GM23338 (cell line): ENCODE data around the gene SUGCT. TPM values are rescaled to one million over a fixed set of nuclear protein-coding genes. Genes with fewer than 3 reads are reported as not detected.

Source experiments
- ATAC-seq: fragments of 200-7000 bp; cut with Tn5 transposase; 3 replicates; pipeline ENCODE4 v1.9.1; 2020
- DNase-seq: peaks from one replicate; pipeline ENCODE4 v3.0.0-alpha.2; 2015; ENCODE audit warnings: low spot score
- H2AFZ ChIP-seq: fragments of 200-600 bp; sonication (generic); 2 replicates; pipeline ENCODE4 v1.8.0; 2016; ENCODE audit warnings: antibody characterized with exemption, mild to moderate bottlenecking, moderate library complexity
- H3F3A ChIP-seq: fragments of 200-600 bp; sonication (generic); replicated peaks from 2 replicates; pipeline ENCODE4 v1.8.0; 2017; ENCODE audit warnings: antibody characterized with exemption, mixed run types, low read depth
- H3K27ac ChIP-seq: fragments of 200-600 bp; sonication (generic); 2 replicates; pipeline ENCODE4 v1.6.1; 2016; ENCODE audit warnings: low read depth
- H3K27me3 ChIP-seq: fragments of 200-600 bp; sonication (generic); 2 replicates; pipeline ENCODE4 v1.8.0; 2016; ENCODE audit warnings: mild to moderate bottlenecking, mixed run types, moderate library complexity; ENCODE audit not compliant: insufficient read depth
- H3K36me3 ChIP-seq: fragments of 200-600 bp; sonication (generic); 2 replicates; pipeline ENCODE4 v1.8.0; 2016; ENCODE audit warnings: mild to moderate bottlenecking; ENCODE audit not compliant: insufficient read depth
- H3K4me1 ChIP-seq: fragments of 200-600 bp; sonication (generic); 2 replicates; pipeline ENCODE4 v1.8.0; 2016; ENCODE audit warnings: mild to moderate bottlenecking, moderate library complexity; ENCODE audit not compliant: insufficient read depth
- H3K4me2 ChIP-seq: fragments of 200-600 bp; sonication (generic); 2 replicates; pipeline ENCODE4 v1.7.1; 2017; ENCODE audit warnings: mixed run types
- H3K4me3 ChIP-seq: fragments of 200-600 bp; sonication (generic); 2 replicates; pipeline ENCODE4 v1.6.1; 2016; ENCODE audit warnings: mixed run types
- H3K79me2 ChIP-seq: fragments of 200-600 bp; sonication (generic); replicated peaks from 2 replicates; pipeline ENCODE4 v1.8.0; 2017; ENCODE audit warnings: mild to moderate bottlenecking; ENCODE audit not compliant: insufficient read depth
- H3K9me2 ChIP-seq: fragments of 200-600 bp; sonication (generic); 2 replicates; pipeline ENCODE4 v1.8.0; 2017; ENCODE audit not compliant: insufficient read depth
- H4K20me1 ChIP-seq: fragments of 200-600 bp; sonication (generic); replicated peaks from 2 replicates; pipeline ENCODE4 v1.8.0; 2017; ENCODE audit warnings: mild to moderate bottlenecking; ENCODE audit not compliant: insufficient read depth
- H3K27ac Mint-ChIP-seq: 2 replicates; pipeline ENCODE4 v1.8.0; 2020; ENCODE audit warnings: inconsistent platforms, mild to moderate bottlenecking, moderate library complexity, mixed read lengths
- H3K27me3 Mint-ChIP-seq: 3 replicates; pipeline ENCODE4 v1.8.0; 2022; ENCODE audit warnings: low read depth, mild to moderate bottlenecking, moderate library complexity, mixed read lengths, inconsistent platforms; ENCODE audit not compliant: insufficient read depth, poor library complexity
- H3K36me3 Mint-ChIP-seq: 3 replicates; pipeline ENCODE4 v1.8.0; 2021; ENCODE audit warnings: low read depth, mild to moderate bottlenecking, inconsistent platforms, moderate library complexity, mixed read lengths
- H3K4me1 Mint-ChIP-seq: 3 replicates; pipeline ENCODE4 v1.8.0; 2020; ENCODE audit warnings: mild to moderate bottlenecking, inconsistent platforms, mixed read lengths
- H3K4me3 Mint-ChIP-seq: 3 replicates; pipeline ENCODE4 v1.8.0; 2021; ENCODE audit warnings: moderate library complexity, mild to moderate bottlenecking, inconsistent platforms, mixed read lengths
- H3K9me3 Mint-ChIP-seq: 3 replicates; pipeline ENCODE4 v1.8.0; 2020; ENCODE audit warnings: moderate library complexity, mild to moderate bottlenecking, inconsistent platforms, mixed read lengths
- CREB1 ChIP-seq: fragments of 250-450 bp; sonication (Bioruptor Pico); IDR thresholded peaks from 2 replicates; pipeline ENCODE4 v1.5.0; 2020; ENCODE audit warnings: low read depth, mild to moderate bottlenecking, moderate library complexity
- EZH2 ChIP-seq: fragments of 200-600 bp; sonication (generic); IDR thresholded peaks from one replicate; pipeline ENCODE4 v1.8.0; 2017; ENCODE audit warnings: antibody characterized with exemption, mild to moderate bottlenecking, low read depth; ENCODE audit not compliant: unreplicated experiment
- EZH2phosphoT487 ChIP-seq: fragments of 200-600 bp; sonication (generic); IDR thresholded peaks from one replicate; pipeline ENCODE4 v1.8.1; 2018; ENCODE audit warnings: antibody characterized with exemption; ENCODE audit not compliant: unreplicated experiment
- JUNB ChIP-seq: IDR thresholded peaks from one replicate; pipeline ENCODE4 v1.6.1; 2016; ENCODE audit warnings: antibody characterized with exemption; ENCODE audit not compliant: unreplicated experiment
- NANOG ChIP-seq: IDR thresholded peaks from 2 replicates; pipeline ENCODE4 v1.6.1; 2016; ENCODE audit warnings: antibody characterized with exemption, borderline replicate concordance
- POLR2AphosphoS5 ChIP-seq: IDR thresholded peaks from 2 replicates; pipeline ENCODE4 v1.6.1; 2016; ENCODE audit warnings: antibody characterized with exemption, low read depth
- STAT1 ChIP-seq: IDR thresholded peaks from one replicate; pipeline ENCODE4 v1.6.1; 2016; ENCODE audit warnings: antibody characterized with exemption; ENCODE audit not compliant: unreplicated experiment
- ZNF114 ChIP-seq: fragments of 250-450 bp; sonication (Bioruptor Pico); IDR thresholded peaks from 2 replicates; pipeline ENCODE4 v1.5.0; 2020; ENCODE audit warnings: mild to moderate bottlenecking, moderate library complexity
- ZNF331 ChIP-seq: fragments of 250-450 bp; sonication (Bioruptor Pico); IDR thresholded peaks from 2 replicates; pipeline ENCODE4 v1.5.0; 2020; ENCODE audit warnings: low read depth, mild to moderate bottlenecking, moderate library complexity
- polyA plus RNA-seq: library from polyadenylated mRNA; unstranded; fragments of >200 nt; fragmentation: Nextera tagmentation; extraction: Ambion mirVana; gene quantifications from 2 replicates; pipeline ENCODE4 v1.2.1, GENCODE V29; 2016
- total RNA-seq: library from RNA; depleted of rRNA; stranded (reverse); fragments of >200 nt; shearing (Covaris generic); gene quantifications from 2 replicates; pipeline ENCODE4 v1.2.3, GENCODE V29; 2014
- TF ChIP-seq, protein P1 (sequence below): IDR thresholded peaks from one replicate; pipeline ENCODE4 v1.6.1; 2018; ENCODE audit warnings: antibody characterized with exemption; ENCODE audit not compliant: unreplicated experiment
- TF ChIP-seq, protein P2 (sequence below): IDR thresholded peaks from 2 replicates; pipeline ENCODE4 v1.6.1; 2016; ENCODE audit warnings: antibody characterized with exemption
- TF ChIP-seq, protein P3 (sequence below): fragments of 250-450 bp; sonication (Bioruptor Pico); IDR thresholded peaks from 2 replicates; pipeline ENCODE4 v1.5.0; 2020; ENCODE audit warnings: mild to moderate bottlenecking, moderate library complexity
- TF ChIP-seq, protein P4 (sequence below), 2 experiments: fragments of 200-600 bp in 1 of 2; sonication (generic) in 1 of 2; conservative IDR thresholded peaks; 2 replicates each; pipeline versions ENCODE4 v1.5.1 to v1.6.1; 2016 to 2017; ENCODE audit warnings: antibody characterized with exemption in 2 of 2, low read depth in 2 of 2, mild to moderate bottlenecking in 2 of 2, moderate library complexity in 1 of 2

The SUGCT gene
- total and polyA plus RNA-seq, 2 experiments from 2014 or later, result 4.2 to 5.6 TPM

DNA sequence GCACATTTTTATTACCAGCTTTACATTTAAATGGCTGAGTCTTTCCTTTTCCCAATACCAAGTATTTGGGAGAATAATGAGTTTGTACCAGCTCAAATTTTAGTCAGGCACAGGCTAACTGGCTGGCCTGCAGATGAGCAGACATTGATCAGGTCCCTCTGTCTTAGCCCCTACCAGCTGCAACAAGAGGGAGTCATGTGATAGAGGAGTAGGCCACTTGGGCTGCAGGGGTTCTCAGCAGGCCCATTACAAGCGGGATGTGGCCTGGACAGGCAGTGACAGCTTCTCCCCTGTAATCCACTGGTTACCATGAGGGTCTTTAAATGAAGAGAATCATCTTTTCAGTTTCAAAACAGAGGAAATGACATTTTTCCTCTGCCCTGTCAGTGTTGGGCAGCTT, 283.6 kb downstream of the SUGCT start:
- H3K9me3 Mint-ChIP-seq, result no peaks in the 10 kb centered on the region
- no peak overlapping the region for H3K4me3 Mint-ChIP-seq
- Histone ChIP-seq H3F3A (no peaks in the 10 kb centered on the region), H3K4me1 (peaks cover 4% of the 10 kb centered on the region; the same call in 1 of the 2 replicates), H3K4me2 (no peak overlapping the region), H3K27ac (no peak overlapping the region), H3K9me2 (peaks cover 7% of the 10 kb centered on the region; the same call in 1 of the 2 replicates), H3K36me3 (no peaks in the 10 kb centered on the region), H3K4me3 (no peak overlapping the region), H4K20me1 (no peaks in the 10 kb centered on the region), H3K79me2 (no peaks in the 10 kb centered on the region), H2AFZ (no peak overlapping the region), H3K27me3 (no peaks in the 10 kb centered on the region)
- TF ChIP-seq NANOG, result no peak
- TF ChIP-seq, protein P1, sequence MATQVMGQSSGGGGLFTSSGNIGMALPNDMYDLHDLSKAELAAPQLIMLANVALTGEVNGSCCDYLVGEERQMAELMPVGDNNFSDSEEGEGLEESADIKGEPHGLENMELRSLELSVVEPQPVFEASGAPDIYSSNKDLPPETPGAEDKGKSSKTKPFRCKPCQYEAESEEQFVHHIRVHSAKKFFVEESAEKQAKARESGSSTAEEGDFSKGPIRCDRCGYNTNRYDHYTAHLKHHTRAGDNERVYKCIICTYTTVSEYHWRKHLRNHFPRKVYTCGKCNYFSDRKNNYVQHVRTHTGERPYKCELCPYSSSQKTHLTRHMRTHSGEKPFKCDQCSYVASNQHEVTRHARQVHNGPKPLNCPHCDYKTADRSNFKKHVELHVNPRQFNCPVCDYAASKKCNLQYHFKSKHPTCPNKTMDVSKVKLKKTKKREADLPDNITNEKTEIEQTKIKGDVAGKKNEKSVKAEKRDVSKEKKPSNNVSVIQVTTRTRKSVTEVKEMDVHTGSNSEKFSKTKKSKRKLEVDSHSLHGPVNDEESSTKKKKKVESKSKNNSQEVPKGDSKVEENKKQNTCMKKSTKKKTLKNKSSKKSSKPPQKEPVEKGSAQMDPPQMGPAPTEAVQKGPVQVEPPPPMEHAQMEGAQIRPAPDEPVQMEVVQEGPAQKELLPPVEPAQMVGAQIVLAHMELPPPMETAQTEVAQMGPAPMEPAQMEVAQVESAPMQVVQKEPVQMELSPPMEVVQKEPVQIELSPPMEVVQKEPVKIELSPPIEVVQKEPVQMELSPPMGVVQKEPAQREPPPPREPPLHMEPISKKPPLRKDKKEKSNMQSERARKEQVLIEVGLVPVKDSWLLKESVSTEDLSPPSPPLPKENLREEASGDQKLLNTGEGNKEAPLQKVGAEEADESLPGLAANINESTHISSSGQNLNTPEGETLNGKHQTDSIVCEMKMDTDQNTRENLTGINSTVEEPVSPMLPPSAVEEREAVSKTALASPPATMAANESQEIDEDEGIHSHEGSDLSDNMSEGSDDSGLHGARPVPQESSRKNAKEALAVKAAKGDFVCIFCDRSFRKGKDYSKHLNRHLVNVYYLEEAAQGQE, result no peak
- TF ChIP-seq ZNF114 (CRISPR knock-in tag), result no peak
- TF ChIP-seq POLR2AphosphoS5, result no peak
- no peak for TF ChIP-seq ZNF331 (CRISPR knock-in tag)
- no peak for TF ChIP-seq JUNB
- no peak for TF ChIP-seq EZH2
- TF ChIP-seq CREB1 (CRISPR knock-in tag), result no peak
- TF ChIP-seq, protein P2, sequence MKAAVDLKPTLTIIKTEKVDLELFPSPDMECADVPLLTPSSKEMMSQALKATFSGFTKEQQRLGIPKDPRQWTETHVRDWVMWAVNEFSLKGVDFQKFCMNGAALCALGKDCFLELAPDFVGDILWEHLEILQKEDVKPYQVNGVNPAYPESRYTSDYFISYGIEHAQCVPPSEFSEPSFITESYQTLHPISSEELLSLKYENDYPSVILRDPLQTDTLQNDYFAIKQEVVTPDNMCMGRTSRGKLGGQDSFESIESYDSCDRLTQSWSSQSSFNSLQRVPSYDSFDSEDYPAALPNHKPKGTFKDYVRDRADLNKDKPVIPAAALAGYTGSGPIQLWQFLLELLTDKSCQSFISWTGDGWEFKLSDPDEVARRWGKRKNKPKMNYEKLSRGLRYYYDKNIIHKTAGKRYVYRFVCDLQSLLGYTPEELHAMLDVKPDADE, result no peak
- TF ChIP-seq STAT1, result no peak
- TF ChIP-seq, protein P3, sequence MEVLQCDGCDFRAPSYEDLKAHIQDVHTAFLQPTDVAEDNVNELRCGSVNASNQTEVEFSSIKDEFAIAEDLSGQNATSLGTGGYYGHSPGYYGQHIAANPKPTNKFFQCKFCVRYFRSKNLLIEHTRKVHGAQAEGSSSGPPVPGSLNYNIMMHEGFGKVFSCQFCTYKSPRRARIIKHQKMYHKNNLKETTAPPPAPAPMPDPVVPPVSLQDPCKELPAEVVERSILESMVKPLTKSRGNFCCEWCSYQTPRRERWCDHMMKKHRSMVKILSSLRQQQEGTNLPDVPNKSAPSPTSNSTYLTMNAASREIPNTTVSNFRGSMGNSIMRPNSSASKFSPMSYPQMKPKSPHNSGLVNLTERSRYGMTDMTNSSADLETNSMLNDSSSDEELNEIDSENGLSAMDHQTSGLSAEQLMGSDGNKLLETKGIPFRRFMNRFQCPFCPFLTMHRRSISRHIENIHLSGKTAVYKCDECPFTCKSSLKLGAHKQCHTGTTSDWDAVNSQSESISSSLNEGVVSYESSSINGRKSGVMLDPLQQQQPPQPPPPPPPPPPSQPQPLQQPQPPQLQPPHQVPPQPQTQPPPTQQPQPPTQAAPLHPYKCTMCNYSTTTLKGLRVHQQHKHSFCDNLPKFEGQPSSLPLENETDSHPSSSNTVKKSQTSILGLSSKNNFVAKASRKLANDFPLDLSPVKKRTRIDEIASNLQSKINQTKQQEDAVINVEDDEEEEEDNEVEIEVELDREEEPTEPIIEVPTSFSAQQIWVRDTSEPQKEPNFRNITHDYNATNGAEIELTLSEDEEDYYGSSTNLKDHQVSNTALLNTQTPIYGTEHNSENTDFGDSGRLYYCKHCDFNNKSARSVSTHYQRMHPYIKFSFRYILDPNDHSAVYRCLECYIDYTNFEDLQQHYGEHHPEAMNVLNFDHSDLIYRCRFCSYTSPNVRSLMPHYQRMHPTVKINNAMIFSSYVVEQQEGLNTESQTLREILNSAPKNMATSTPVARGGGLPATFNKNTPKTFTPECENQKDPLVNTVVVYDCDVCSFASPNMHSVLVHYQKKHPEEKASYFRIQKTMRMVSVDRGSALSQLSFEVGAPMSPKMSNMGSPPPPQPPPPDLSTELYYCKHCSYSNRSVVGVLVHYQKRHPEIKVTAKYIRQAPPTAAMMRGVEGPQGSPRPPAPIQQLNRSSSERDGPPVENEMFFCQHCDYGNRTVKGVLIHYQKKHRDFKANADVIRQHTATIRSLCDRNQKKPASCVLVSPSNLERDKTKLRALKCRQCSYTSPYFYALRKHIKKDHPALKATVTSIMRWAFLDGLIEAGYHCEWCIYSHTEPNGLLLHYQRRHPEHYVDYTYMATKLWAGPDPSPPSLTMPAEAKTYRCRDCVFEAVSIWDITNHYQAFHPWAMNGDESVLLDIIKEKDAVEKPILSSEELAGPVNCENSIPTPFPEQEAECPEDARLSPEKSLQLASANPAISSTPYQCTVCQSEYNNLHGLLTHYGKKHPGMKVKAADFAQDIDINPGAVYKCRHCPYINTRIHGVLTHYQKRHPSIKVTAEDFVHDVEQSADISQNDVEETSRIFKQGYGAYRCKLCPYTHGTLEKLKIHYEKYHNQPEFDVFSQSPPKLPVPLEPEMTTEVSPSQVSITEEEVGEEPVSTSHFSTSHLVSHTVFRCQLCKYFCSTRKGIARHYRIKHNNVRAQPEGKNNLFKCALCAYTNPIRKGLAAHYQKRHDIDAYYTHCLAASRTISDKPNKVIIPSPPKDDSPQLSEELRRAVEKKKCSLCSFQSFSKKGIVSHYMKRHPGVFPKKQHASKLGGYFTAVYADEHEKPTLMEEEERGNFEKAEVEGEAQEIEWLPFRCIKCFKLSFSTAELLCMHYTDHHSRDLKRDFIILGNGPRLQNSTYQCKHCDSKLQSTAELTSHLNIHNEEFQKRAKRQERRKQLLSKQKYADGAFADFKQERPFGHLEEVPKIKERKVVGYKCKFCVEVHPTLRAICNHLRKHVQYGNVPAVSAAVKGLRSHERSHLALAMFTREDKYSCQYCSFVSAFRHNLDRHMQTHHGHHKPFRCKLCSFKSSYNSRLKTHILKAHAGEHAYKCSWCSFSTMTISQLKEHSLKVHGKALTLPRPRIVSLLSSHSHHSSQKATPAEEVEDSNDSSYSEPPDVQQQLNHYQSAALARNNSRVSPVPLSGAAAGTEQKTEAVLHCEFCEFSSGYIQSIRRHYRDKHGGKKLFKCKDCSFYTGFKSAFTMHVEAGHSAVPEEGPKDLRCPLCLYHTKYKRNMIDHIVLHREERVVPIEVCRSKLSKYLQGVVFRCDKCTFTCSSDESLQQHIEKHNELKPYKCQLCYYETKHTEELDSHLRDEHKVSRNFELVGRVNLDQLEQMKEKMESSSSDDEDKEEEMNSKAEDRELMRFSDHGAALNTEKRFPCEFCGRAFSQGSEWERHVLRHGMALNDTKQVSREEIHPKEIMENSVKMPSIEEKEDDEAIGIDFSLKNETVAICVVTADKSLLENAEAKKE (CRISPR knock-in tag), result no peak
- no peak for TF ChIP-seq EZH2phosphoT487
- TF ChIP-seq, protein P4, sequence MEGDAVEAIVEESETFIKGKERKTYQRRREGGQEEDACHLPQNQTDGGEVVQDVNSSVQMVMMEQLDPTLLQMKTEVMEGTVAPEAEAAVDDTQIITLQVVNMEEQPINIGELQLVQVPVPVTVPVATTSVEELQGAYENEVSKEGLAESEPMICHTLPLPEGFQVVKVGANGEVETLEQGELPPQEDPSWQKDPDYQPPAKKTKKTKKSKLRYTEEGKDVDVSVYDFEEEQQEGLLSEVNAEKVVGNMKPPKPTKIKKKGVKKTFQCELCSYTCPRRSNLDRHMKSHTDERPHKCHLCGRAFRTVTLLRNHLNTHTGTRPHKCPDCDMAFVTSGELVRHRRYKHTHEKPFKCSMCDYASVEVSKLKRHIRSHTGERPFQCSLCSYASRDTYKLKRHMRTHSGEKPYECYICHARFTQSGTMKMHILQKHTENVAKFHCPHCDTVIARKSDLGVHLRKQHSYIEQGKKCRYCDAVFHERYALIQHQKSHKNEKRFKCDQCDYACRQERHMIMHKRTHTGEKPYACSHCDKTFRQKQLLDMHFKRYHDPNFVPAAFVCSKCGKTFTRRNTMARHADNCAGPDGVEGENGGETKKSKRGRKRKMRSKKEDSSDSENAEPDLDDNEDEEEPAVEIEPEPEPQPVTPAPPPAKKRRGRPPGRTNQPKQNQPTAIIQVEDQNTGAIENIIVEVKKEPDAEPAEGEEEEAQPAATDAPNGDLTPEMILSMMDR (conservative IDR thresholded peaks at IDR 0.05; ENCODE audit: low read depth in 2 of 2), result no peak
- ATAC-seq (peak; percentile 84), DNase-seq (peak; percentile 27)
- peaks cover 2% of the 10 kb centered on the region for H3K27me3 Mint-ChIP-seq
- H3K36me3 Mint-ChIP-seq, result no peaks in the 10 kb centered on the region
- H3K27ac Mint-ChIP-seq, result peak overlapping the region; percentile 54; the same call in 1 of the 2 replicates
- peaks cover 17% of the 10 kb centered on the region for H3K4me1 Mint-ChIP-seq
